Globus pallidus (tissue), 1 donor: Measurements from ENCODE around the gene PNMA8B.
"Not testable (repeated sequence)": the region's sequence is repeated elsewhere in the genome, so short reads cannot be mapped to it uniquely, and the experiment has no call there.

ENCODE experiments used
- DNase-seq: peaks from one replicate; pipeline ENCODE4 v3.0.0-alpha.2; 2015; ENCODE audit warnings: low spot score

Gene PNMA8B, protein sequence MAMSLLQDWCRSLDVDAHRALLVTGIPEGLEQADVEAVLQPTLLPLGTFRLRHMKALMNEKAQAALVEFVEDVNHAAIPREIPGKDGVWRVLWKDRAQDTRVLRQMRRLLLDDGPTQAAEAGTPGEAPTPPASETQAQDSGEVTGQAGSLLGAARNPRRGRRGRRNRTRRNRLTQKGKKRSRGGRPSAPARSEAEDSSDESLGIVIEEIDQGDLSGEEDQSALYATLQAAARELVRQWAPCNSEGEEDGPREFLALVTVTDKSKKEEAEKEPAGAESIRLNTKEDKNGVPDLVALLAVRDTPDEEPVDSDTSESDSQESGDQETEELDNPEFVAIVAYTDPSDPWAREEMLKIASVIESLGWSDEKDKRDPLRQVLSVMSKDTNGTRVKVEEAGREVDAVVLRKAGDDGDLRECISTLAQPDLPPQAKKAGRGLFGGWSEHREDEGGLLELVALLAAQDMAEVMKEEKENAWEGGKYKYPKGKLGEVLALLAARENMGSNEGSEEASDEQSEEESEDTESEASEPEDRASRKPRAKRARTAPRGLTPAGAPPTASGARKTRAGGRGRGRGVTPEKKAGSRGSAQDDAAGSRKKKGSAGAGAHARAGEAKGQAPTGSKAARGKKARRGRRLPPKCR

DNA sequence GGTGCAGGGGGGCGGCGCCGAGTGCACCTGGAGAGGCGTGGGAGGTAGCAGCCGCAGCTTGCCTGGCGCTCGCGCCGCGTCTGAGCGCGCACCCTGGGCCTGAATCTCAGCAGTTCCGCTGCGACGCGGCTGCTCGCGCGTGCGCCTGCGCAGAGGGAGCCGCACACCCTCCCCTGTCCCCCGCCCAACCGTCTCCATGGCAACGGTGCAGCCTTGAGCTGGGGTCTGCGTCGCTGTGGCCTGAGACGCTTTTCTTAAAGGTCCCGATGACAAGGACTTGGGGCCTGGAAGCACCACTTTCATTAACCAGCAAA is at the start of gene PNMA8B:
TSS of gene PNMA8B (minus strand) at position 82 of the 314 bp plus-strand sequence. CDS start 402 bp downstream, outside the sequence.
- DNase-seq: peak; percentile 86

DNA sequence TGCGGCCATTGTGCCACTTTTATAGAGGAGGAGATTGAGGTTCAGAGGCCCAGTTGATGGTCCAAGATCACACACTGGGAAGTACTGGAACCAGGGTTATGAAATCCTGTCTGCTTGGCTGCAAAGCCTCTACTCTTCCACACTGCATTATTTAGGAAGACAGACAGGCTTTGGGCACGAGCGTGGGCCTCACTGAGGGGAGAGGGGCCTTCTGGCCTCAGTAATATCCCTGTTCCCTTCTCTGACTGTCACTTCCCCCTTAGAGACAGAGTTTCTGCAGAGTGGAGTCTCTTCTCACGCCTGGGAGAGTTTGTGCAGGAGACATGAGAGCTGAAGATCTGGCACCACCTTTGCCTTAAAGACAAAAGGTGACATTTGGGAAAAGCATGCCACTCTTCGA is 49.0 kb upstream of the PNMA8B start:
- DNase-seq: no peak

DNA sequence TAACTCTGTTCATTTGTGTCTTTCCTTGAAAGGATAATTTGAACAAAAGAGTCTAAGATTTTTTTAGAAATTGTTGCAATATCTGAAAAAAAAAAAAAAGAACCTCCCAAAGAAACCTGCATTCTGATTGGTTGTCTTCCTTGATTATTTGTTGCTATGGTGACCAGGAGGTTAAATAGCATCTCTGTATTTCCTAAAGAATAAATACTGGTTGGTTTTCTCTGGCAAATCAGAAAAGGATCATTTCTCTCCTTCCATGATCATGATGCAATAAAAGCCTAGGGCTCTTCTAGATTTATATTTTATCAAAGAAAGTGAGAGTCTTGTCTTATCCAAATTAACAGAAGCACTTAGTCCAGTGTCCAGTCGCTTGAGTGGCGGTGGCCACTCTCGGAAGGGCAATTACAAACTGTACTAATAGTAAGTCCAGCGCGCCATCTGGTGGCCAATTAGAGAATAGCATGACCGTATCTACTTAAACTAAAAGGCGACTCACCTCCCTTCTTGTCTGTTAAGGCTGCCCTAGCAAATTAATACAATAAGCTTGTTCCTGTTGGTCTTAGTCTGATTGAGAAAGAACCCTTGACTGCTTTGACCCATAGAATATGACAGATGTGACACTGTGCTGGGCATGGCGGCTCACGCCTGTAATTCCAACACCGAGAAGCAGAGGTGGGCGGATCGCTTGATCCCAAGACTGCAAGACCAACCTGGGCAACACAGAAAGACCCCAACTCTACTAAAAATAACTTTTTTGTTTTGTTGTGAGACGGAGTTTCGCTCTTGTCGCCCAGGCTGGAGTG is 47.0 kb upstream of the PNMA8B start:
- DNase-seq: peak; percentile 88

DNA sequence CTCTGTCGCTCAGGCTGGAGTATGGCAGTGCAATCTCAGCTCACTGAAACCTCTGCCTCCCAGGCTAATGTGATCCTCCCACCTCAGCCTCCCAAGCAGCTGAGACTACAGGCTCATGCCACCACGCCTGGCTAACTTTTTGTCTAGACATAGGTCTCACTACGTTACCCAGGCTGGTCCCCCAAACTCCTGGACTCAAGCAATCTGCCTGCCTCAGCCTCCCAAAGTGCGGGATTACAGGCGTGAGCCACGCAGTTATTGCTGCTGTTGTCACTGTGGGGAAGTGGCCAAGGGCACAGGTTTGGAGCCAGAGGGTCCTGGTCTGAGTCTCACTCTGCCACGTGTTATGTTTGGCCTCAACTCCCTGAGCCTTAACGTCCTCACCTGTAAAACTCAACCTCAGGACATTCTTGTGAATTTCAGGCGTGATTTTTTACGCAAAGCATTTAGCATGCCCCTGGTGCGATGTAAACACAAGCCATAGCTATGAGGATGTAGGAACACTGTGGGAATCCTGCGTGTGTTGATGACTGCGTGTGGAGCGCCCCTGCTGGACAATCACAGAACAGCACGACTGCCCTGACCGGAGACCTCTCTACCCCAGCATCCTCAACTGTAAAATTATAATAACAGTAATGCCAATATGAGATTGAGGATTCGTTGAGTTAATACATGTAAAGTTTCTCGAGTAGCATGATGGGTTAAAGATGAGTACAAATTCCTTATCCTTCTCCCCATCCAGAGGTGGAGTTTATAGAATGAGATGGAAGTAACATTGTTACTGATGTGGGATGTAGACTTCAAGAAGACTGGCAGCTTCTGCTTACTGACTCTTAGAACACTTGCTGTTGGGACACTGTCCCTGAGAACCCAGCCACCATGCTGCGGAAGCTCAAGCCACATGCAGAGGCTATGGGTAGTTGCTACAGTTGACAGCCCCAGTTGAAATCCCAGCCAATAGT is 41.8 kb upstream of the PNMA8B start:
- DNase-seq: peak; percentile 38

DNA sequence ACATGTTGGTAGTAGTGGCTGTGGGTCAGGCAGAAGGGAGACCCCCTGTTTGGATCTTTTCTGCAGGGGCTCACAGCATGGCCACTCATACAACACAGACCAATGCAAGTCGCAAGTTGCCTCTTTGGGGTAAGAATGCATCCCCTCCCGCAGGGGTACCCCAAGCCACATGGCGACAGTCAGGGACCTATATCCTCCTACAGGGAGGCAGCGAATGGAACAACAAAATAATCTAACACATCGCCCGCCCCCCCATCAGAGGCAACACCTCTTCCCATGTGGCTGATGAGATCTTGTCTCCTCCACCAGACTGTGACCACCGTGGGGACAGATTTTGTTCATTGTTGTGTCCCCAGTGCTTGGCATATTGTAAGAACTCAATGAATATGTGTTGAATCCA is 40.7 kb upstream of the PNMA8B start:
- DNase-seq: no peak

DNA sequence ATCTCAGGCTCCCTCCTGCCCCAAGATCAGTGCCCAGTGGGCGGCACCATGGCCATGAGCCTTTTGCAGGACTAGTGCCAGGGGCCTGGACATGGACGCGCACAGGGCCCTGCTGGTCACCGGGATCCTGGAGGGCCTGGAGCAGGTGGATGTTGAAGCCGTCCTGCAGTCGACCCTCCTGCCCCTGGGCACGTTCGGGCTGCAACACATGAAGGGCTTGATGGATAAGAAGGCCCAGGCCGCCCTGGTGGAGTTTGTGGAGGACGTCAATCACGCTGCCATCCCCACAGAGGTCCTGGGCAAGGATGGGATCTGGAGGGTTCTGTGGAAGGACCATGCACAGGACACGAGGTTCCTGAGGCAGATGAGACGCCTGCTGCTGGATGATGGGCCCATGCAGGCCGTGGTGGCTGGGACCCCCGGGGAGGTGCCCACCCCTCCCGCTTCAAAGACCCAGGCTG is 38.0 kb upstream of the PNMA8B start:
- DNase-seq: no peak

DNA sequence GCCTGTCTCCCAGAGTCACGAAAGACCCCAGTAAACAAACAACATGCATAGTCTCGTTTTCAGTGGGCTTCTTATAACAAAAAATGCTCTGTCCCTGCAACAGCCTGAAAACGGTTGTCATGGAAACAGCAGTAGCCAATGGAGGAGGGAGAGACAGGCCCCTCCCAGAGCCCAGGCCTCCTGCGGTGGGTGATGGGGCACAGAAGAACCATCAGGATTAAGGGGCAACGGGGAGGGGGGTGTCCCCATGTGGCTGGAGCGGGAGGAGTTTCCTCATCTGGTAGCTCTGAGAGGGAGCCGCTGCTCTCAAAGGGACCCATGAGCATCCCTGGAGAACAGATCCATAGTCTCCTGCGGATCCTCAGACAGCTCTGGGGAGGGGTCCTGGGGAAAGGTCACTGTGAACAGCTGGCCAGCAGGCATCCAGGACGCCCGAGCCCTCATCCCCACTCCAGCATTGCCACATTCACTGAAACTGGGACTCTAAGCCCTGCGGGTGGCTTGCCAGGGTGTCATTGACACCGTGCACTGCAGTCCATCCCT is 37.5 kb upstream of the PNMA8B start:
- DNase-seq: peak; percentile 22

DNA sequence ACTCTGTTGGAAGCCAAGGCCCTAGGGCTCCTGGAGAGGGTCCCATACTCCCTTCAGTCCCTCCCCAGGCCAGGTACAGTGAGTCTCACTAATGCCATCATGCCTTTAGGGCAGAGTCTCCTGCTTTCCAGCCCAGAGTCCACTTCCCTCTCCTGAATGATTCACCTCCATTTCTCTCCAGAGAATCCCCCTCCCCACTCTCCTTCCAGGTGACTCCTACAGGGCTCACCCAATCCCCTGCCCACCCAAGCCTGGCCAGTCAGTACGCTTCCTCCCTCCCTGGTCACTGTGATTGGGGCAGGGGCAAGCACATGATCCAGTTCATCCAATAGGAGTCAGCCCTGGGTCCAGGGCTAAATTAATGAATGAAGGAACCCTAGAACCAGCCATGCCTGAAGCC is 35.0 kb upstream of the PNMA8B start:
- no peak for DNase-seq

DNA sequence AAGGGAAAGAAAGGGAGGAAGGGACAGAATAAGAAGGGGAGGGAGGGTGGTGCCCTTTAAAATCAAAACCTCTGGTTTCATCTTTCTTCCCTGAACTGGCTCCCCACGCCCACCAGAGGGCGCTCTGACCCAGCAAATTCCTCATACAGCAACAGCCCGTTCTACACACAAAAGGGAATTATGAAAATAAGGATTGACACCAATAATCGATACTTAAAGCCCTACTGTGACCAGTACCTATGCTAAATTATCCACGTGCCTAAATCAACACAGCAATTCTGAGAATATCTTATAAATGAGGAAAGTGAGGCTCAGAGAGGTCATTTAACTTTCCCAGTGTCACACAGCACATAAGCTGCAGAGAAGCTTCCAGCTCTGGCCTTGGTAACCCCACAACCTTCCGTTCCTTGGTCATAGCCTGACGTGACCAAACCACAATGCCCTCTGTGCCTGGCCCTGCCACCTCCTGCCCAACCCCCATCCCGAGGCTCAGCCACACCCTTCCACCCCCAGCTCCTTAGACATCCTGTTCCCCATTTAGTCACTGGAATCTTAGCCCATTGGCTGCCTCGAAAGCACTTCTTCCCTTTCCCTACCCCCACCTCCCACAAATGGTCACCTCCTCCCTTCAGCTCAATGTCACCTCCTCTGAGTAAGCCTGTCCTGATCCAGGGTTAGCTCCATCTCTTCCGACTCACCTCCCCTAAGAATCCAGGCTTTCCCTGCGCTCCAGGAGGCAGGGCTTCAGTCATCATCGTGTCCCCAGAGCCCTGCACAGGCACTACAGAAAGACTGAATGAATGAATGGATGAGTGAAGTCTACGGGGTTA is 34.2 kb upstream of the PNMA8B start:
- DNase-seq: peak; percentile 55

DNA sequence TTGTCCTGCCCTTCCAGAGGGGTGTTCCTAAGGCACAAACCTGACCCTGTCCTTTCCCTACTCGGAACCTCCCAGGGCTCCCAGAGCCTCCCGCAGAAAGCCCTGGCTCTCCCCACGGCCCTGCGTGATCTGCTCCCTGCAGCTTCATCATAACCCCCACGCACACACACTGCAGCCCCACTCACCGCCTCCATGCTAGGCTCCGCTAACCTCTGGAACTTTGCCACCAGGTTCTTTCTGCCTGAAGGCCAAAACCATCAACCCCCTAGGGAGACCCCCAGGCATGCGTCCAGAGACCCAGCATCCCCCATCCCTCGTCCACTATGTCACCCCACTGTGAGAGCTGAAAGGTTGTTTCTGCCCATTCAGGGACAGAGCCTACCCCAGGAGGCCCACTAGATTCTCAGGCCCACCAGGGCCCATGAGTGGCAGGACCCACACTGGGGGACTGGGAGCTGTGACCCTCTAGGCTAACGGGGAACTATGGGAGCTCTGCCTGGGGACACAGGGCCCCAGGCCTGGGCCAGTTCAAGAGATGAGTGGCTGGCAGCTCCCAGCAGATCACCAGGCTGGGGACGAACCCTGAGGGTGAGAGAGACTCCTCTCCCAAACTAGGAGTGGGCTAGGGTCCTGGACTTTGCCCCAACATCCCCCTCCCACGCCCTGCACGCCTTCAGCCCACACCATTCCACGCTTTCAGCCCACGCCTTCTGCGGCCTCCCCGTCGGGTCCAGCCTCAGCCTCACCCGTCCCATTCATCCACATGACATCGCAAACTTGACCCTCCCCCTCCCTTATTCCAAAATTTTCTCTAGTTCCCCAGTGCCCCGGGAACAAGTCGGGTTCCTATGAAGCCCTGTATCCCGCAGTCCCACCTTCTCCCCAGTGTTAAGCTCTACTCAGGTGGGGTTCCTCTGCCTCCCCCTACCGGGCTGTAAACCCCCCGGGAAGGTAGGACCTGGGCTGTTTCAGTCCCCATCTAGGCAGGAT is 33.2 kb upstream of the PNMA8B start:
- no peak for DNase-seq

DNA sequence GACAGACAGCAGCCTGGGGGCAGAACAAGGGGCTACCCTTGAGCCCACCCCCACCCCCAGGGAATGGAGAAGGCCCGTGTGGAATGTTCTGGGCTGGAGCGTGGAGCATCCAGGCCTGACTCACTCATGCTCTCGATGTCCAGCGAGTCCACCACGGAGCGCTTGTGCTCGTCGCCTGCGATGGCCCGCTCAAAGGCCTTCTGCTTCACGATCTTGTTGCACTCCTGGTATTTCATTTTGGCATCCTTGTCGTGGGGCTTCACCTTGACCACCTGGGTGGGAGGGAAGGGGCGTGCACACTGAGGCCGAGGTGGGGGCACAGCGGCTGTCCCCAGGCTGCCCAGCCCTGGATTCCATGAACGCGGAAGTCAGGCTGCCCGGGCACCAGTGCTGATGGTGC is 31.1 kb upstream of the PNMA8B start:
- DNase-seq: not testable (repeated sequence)

DNA sequence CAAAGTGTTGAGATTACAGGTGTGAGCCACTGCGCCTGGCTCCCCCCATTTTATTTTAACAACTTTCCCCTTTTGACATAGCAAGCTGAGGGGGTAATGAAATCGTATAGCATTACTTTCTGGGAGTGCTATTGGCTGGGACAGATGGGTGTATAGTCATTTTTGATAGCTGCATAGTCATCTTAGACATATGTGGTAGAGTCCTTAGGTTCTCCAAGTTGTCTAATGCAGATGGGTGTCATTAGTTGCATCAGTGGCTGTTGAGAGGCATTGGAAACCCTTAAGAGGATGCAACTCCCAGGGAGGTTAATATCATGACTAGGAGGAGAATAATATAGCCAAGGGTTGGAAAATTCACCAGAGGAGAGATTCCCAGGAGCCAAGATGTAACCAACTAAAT is 28.6 kb upstream of the PNMA8B start:
- no peak for DNase-seq

DNA sequence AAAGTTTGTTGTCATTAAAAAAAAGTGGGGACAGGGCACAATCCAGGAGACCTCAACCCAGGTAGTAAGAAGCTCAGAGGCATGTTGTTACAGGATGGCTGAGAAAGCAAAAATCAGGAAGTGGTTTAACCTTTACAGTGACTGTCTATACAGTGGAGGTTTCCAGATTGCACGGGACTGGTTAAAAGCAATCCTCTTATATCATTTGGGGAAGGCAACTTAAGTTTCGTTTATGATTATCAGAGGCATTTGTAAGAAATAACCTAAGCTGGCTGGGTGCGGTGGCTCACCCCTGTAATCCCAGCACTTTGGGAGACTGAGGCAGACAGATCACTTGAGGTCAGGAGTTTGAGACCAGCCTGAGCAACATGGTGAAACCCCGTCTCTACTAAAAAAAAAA is 27.3 kb upstream of the PNMA8B start:
- not testable (repeated sequence) for DNase-seq

DNA sequence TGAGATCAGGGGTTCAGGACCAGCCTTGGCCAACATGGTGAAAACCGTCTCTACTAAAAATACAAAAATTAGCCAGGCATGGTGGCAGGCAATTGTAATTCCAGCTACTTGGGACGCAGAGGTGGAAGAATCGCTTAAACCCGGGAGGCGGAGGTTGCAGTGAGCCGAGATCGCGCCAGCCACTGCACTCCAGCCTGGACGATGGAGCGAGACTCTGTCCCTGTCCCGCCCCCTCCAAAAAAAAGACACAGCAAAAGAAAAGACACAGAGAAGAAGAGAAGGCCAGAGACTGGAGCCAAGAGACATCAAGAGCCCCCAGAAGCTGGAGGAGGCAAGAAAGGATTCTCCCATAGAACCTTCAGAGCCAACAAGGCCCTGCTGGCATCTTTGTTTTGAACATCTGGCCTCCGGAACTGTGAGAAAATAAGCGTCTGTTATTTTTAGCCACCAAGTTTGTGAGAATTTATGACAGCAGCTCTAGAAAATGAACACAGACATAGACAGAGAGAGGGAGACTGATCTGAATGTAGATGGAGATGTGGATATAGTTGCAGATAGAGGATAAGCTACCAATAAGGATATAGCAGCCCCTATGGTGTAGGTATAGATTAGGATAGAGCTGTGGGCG is 25.7 kb upstream of the PNMA8B start:
- no peak for DNase-seq

DNA sequence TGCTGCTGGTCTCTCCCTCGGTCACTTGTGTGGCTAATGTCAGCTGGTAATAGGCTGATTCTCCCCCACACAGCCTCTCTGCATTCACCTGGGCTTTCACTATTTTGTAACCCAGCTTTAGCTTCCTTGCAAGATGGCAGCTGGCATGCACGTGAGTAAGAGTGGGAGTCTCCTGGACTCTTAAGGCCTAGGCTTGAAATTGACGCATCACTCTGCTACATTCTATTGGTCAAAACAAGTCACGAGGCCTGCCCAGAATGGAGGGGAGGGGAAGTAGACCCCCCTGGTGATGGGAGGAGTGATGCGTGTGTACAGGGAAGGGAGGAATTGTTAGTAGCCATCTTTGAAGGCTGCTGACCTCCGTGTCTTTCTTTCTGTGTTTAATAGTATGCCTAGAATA is 24.9 kb upstream of the PNMA8B start:
- no peak for DNase-seq

DNA sequence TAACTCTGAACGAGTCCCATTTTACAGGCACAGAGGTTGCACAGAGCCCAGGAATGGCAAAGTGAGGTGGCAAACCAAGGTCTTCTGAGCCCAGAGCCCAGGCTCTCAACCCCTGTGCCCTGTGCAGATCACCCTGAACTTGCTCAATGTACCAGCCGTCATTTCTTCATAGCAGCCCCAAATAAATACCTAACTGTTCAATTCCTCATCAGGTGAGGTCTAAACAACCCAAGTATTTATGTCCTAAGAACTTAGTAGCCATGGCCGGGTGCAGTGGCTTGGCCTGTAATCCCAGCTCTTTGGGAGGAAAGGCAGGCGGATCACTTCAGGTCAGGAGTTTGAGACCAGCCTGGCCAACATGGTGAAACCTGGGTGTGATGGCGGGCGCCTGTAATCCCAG is 21.8 kb upstream of the PNMA8B start:
- no peak for DNase-seq

DNA sequence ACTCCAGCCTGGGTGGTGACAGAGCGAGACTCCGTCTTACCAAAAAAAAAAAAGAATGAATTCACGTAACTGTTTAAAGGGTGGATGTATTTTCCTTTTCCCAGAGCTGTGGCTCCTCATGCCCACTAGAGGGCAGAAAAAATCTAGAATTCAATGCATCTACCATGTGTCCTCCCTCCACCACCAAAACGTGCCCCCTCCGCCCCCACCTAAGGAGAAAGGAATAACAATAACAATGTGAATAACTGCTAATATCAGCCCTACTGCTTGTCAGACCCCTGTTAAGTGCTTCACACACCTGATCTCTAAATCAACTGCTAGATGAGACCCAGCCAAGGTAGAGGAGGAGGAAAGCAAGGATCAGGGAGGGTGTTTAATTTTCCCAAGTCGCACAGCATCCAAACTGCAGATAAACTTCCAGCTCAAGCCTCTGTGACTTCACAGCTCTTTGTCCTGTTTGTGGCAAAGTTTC is 20.2 kb upstream of the PNMA8B start:
- DNase-seq: no peak

DNA sequence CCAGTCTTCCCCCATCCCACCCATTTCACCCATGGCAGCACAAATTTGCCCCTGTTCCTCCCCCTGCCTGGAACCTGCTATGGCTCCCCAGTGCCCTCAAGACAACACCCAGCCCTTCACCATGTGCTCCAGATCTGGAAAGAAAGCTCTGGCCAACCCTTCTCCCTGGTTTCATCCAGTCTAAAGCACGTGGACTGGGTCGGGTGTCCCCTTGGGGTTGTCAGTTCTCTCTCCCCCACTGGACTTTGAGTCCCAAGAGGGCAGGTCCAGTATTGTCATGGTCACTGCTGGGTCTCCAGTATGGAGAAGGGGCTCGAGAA is 19.6 kb upstream of the PNMA8B start:
- DNase-seq: no peak
